OCI-LY3 (cell line): ENCODE measurements around the gene GAK.
"Not testable (repeated sequence)": the region's sequence is repeated elsewhere in the genome, so short reads cannot be mapped to it uniquely, and the experiment has no call there.

Source experiments
- H2AFZ ChIP-seq: fragments of 200-600, 300-600 bp; shearing (Covaris generic); 2 replicates; pipeline ENCODE4 v1.6.0; 2014; ENCODE audit warnings: antibody characterized with exemption, low read depth, low read length
- H3K27ac ChIP-seq: fragments of 200-600, 300-600 bp; sonication (generic); 2 replicates; pipeline ENCODE4 v1.5.1; 2014; ENCODE audit warnings: mild to moderate bottlenecking, low read length, moderate library complexity, mixed read lengths
- H3K27me3 ChIP-seq: fragments of 200-600, 300-600 bp; sonication (generic); 2 replicates; pipeline ENCODE4 v1.6.1; 2014; ENCODE audit warnings: low read depth, low read length, mixed read lengths
- H3K36me3 ChIP-seq: fragments of 200-600, 300-600 bp; sonication (generic); replicated peaks from 2 replicates; pipeline ENCODE3; 2014; ENCODE audit warnings: low read depth, low read length, mixed read lengths
- H3K4me1 ChIP-seq: fragments of 300-600, 200-600 bp; sonication (generic); 2 replicates; pipeline ENCODE4 v1.6.1; 2014; ENCODE audit warnings: low read length, mixed read lengths
- H3K4me2 ChIP-seq: fragments of 200-600, 300-600 bp; sonication (generic); 2 replicates; pipeline ENCODE4 v1.6.1; 2014; ENCODE audit warnings: low read length, mixed read lengths
- H3K4me3 ChIP-seq: fragments of 300-600, 200-600 bp; sonication (generic); 2 replicates; pipeline ENCODE4 v1.5.1; 2014; ENCODE audit warnings: antibody characterized with exemption, mild to moderate bottlenecking, low read length, moderate library complexity
- H3K79me2 ChIP-seq: fragments of 300-600, 200-600 bp; shearing (Covaris generic); 2 replicates; pipeline ENCODE4 v1.6.1; 2014; ENCODE audit warnings: mild to moderate bottlenecking, low read length, mixed read lengths
- H3K9ac ChIP-seq: fragments of 300-600, 200-600 bp; shearing (Covaris generic); 2 replicates; pipeline ENCODE4 v1.6.0; 2014; ENCODE audit warnings: mild to moderate bottlenecking, low read length, moderate library complexity
- H3K9me3 ChIP-seq: fragments of 200-600, 300-600 bp; shearing (Covaris generic); 2 replicates; pipeline ENCODE4 v1.6.1; 2014; ENCODE audit warnings: low read length, mixed read lengths; ENCODE audit not compliant: insufficient read depth
- H4K20me1 ChIP-seq: fragments of 200-600, 300-600 bp; sonication (generic); 2 replicates; pipeline ENCODE4 v1.6.1; 2016; ENCODE audit warnings: low read length, mixed read lengths; ENCODE audit not compliant: insufficient read depth
- EZH2phosphoT487 ChIP-seq: fragments of 200-600 bp; shearing (Covaris generic); IDR thresholded peaks from 2 replicates; pipeline ENCODE4 v1.6.1; 2018; ENCODE audit warnings: antibody characterized with exemption, mixed run types, low read depth
- TF ChIP-seq, protein P1 (sequence below): fragments of 200-600, 300-600 bp; sonication (generic); IDR thresholded peaks from 2 replicates; pipeline ENCODE4 v1.5.1; 2014; ENCODE audit warnings: antibody characterized with exemption, low read length, low read depth

The GAK gene

GRCh38 chr4:931960-932712 lies at the start of gene GAK, which contains the start of gene TMEM175:
Gene GAK (minus strand): TSS chr4:932316. CDS start chr4:932187, 129 bp downstream.
Gene TMEM175 (plus strand): TSS chr4:932460. CDS start chr4:947740, 15,280 bp downstream.
- peak within 1 kb of the TSS; percentile 22 for H3K27ac ChIP-seq
- peaks cover 45% of the 10 kb centered on the region for H3K79me2 ChIP-seq
- TF ChIP-seq, protein P1, sequence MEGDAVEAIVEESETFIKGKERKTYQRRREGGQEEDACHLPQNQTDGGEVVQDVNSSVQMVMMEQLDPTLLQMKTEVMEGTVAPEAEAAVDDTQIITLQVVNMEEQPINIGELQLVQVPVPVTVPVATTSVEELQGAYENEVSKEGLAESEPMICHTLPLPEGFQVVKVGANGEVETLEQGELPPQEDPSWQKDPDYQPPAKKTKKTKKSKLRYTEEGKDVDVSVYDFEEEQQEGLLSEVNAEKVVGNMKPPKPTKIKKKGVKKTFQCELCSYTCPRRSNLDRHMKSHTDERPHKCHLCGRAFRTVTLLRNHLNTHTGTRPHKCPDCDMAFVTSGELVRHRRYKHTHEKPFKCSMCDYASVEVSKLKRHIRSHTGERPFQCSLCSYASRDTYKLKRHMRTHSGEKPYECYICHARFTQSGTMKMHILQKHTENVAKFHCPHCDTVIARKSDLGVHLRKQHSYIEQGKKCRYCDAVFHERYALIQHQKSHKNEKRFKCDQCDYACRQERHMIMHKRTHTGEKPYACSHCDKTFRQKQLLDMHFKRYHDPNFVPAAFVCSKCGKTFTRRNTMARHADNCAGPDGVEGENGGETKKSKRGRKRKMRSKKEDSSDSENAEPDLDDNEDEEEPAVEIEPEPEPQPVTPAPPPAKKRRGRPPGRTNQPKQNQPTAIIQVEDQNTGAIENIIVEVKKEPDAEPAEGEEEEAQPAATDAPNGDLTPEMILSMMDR = no peak
- no peak for TF ChIP-seq EZH2phosphoT487
- H3K9me3 ChIP-seq = no peaks in the 10 kb centered on the region
- peaks cover 45% of the 10 kb centered on the region for H3K4me1 ChIP-seq
- peak within 1 kb of the TSS; percentile 85 for H3K9ac ChIP-seq
- H2AFZ ChIP-seq = peak within 1 kb of the TSS; percentile 89; the same call in 1 of the 2 replicates
- H3K27me3 ChIP-seq = peaks cover 18% of the 10 kb centered on the region; the same call in 1 of the 2 replicates
- peak within 1 kb of the TSS; percentile 99 for H3K4me2 ChIP-seq
- no peaks in the 10 kb centered on the region for H3K36me3 ChIP-seq
- H3K4me3 ChIP-seq = peak within 1 kb of the TSS; percentile 99
- H4K20me1 ChIP-seq = peaks cover 26% of the 10 kb centered on the region

DNA sequence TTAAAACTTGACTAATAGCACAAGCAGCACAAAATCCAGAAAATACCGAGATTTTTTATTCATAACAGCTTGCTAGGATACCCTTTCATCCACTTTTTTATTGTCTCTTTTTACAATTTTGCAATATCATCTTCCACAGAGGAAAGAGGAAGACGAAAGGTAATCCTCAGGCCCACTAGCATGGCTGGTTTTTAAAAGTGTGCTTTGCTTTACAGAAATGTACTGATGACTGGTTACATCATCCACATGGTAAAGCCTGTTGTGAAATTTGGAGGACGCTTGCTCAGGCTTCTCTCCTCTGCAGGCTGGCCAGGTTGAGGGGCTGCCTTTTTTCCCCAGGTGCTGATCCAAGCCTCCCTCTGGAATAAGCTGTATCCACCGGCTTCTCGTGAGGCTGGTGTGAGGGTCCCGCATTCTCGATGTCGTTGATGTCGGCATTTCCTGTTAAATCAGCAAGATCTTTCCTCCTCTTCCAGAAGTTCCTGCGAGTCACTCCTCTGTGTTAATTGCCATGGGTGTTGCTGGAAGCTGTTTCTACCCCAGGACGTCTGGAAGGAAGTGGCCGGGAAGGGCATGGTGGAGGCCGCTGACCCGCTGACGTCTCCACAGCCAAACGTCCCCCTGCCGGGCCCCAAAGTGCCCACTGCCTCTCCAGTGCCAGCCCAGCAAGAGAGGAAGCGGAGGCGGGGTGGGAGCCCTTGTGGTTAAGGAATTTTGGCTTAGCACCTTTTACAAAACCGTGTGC lies 47.0 kb upstream of the GAK start:
- Histone ChIP-seq H3K9ac (no peak overlapping the region), H3K27me3 (no peaks in the 10 kb centered on the region), H3K9me3 (no peaks in the 10 kb centered on the region), H2AFZ (no peak overlapping the region), H4K20me1 (no peaks in the 10 kb centered on the region), H3K36me3 (no peaks in the 10 kb centered on the region), H3K27ac (no peak overlapping the region), H3K4me2 (no peak overlapping the region), H3K4me3 (no peak overlapping the region), H3K79me2 (no peaks in the 10 kb centered on the region), H3K4me1 (no peaks in the 10 kb centered on the region)
- no peak for TF ChIP-seq EZH2phosphoT487
- TF ChIP-seq, protein P1 = no peak

DNA sequence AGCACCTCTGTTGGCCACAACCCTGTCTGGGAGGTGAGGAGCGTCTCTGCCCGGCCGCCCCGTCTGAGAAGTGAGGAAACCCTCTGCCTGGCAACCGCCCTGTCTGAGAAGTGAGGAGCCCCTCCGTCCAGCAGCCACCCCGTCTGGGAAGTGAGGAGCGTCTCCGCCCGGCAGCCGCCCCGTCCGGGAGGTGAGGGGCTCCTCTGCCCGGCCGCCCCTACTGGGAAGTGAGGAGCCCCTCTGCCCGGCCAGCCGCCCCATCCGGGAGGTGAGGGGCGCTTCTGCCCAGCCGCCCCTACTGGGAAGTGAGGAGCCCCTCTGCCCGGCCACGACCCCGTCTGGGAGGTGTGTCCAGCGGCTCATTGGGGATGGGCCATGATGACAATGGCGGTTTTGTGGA lies 43.9 kb upstream of the GAK start:
- not testable (repeated sequence) for H3K4me2 ChIP-seq, H3K9me3 ChIP-seq, H3K36me3 ChIP-seq, H4K20me1 ChIP-seq, H3K27me3 ChIP-seq, H3K79me2 ChIP-seq, H3K9ac ChIP-seq, H3K4me3 ChIP-seq, H3K4me1 ChIP-seq, H3K27ac ChIP-seq, H2AFZ ChIP-seq

DNA sequence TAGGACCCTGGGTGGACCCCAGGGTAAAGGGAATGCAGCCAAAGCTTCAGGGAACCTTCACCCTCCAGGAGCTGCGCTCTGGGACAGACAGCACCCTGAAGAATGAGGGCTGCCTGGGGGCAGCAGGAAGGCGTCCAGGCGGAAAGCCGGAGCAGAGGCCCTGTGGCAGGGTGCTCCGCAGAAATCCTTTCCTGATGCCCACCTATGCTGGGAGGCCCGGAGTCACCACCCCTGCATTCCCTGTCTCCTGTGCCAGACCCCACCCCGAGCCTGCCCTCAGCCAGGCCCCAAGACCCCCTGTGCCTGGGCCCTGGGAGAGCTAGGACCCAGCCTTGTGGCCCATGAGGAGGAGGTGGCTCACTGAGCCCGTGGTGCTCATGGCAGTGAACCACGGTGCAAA lies 42.6 kb upstream of the GAK start:
- Histone ChIP-seq H3K4me3 (no peak overlapping the region), H3K27me3 (no peaks in the 10 kb centered on the region), H3K4me2 (no peak overlapping the region), H3K27ac (no peak overlapping the region), H3K9me3 (no peaks in the 10 kb centered on the region), H3K79me2 (no peaks in the 10 kb centered on the region), H3K36me3 (no peaks in the 10 kb centered on the region), H3K4me1 (peaks cover 5% of the 10 kb centered on the region; the same call in 1 of the 2 replicates), H3K9ac (no peak overlapping the region), H2AFZ (no peak overlapping the region), H4K20me1 (no peaks in the 10 kb centered on the region)
- TF ChIP-seq, protein P1 = no peak
- no peak for TF ChIP-seq EZH2phosphoT487
